GM23338 (cell line): ENCODE results near the gene DACH1. TPM values are rescaled to one million over a fixed set of nuclear protein-coding genes. Genes with fewer than 3 reads are reported as not detected.

Experiments
- ATAC-seq: fragments of 200-7000 bp; cut with Tn5 transposase; 3 replicates; pipeline ENCODE4 v1.9.1; 2020
- DNase-seq: peaks from one replicate; pipeline ENCODE4 v3.0.0-alpha.2; 2015; ENCODE audit warnings: low spot score
- H2AFZ ChIP-seq: fragments of 200-600 bp; sonication (generic); 2 replicates; pipeline ENCODE4 v1.8.0; 2016; ENCODE audit warnings: antibody characterized with exemption, mild to moderate bottlenecking, moderate library complexity
- H3F3A ChIP-seq: fragments of 200-600 bp; sonication (generic); replicated peaks from 2 replicates; pipeline ENCODE4 v1.8.0; 2017; ENCODE audit warnings: antibody characterized with exemption, mixed run types, low read depth
- H3K27ac ChIP-seq: fragments of 200-600 bp; sonication (generic); 2 replicates; pipeline ENCODE4 v1.6.1; 2016; ENCODE audit warnings: low read depth
- H3K27me3 ChIP-seq: fragments of 200-600 bp; sonication (generic); 2 replicates; pipeline ENCODE4 v1.8.0; 2016; ENCODE audit warnings: mild to moderate bottlenecking, mixed run types, moderate library complexity; ENCODE audit not compliant: insufficient read depth
- H3K36me3 ChIP-seq: fragments of 200-600 bp; sonication (generic); 2 replicates; pipeline ENCODE4 v1.8.0; 2016; ENCODE audit warnings: mild to moderate bottlenecking; ENCODE audit not compliant: insufficient read depth
- H3K4me1 ChIP-seq: fragments of 200-600 bp; sonication (generic); 2 replicates; pipeline ENCODE4 v1.8.0; 2016; ENCODE audit warnings: mild to moderate bottlenecking, moderate library complexity; ENCODE audit not compliant: insufficient read depth
- H3K4me2 ChIP-seq: fragments of 200-600 bp; sonication (generic); 2 replicates; pipeline ENCODE4 v1.7.1; 2017; ENCODE audit warnings: mixed run types
- H3K4me3 ChIP-seq: fragments of 200-600 bp; sonication (generic); 2 replicates; pipeline ENCODE4 v1.6.1; 2016; ENCODE audit warnings: mixed run types
- H3K79me2 ChIP-seq: fragments of 200-600 bp; sonication (generic); replicated peaks from 2 replicates; pipeline ENCODE4 v1.8.0; 2017; ENCODE audit warnings: mild to moderate bottlenecking; ENCODE audit not compliant: insufficient read depth
- H3K9me2 ChIP-seq: fragments of 200-600 bp; sonication (generic); 2 replicates; pipeline ENCODE4 v1.8.0; 2017; ENCODE audit not compliant: insufficient read depth
- H4K20me1 ChIP-seq: fragments of 200-600 bp; sonication (generic); replicated peaks from 2 replicates; pipeline ENCODE4 v1.8.0; 2017; ENCODE audit warnings: mild to moderate bottlenecking; ENCODE audit not compliant: insufficient read depth
- H3K27ac Mint-ChIP-seq: 2 replicates; pipeline ENCODE4 v1.8.0; 2020; ENCODE audit warnings: inconsistent platforms, mild to moderate bottlenecking, moderate library complexity, mixed read lengths
- H3K27me3 Mint-ChIP-seq: 3 replicates; pipeline ENCODE4 v1.8.0; 2022; ENCODE audit warnings: low read depth, mild to moderate bottlenecking, moderate library complexity, mixed read lengths, inconsistent platforms; ENCODE audit not compliant: insufficient read depth, poor library complexity
- H3K36me3 Mint-ChIP-seq: 3 replicates; pipeline ENCODE4 v1.8.0; 2021; ENCODE audit warnings: low read depth, mild to moderate bottlenecking, inconsistent platforms, moderate library complexity, mixed read lengths
- H3K4me1 Mint-ChIP-seq: 3 replicates; pipeline ENCODE4 v1.8.0; 2020; ENCODE audit warnings: mild to moderate bottlenecking, inconsistent platforms, mixed read lengths
- H3K4me3 Mint-ChIP-seq: 3 replicates; pipeline ENCODE4 v1.8.0; 2021; ENCODE audit warnings: moderate library complexity, mild to moderate bottlenecking, inconsistent platforms, mixed read lengths
- H3K9me3 Mint-ChIP-seq: 3 replicates; pipeline ENCODE4 v1.8.0; 2020; ENCODE audit warnings: moderate library complexity, mild to moderate bottlenecking, inconsistent platforms, mixed read lengths
- CREB1 ChIP-seq: fragments of 250-450 bp; sonication (Bioruptor Pico); IDR thresholded peaks from 2 replicates; pipeline ENCODE4 v1.5.0; 2020; ENCODE audit warnings: low read depth, mild to moderate bottlenecking, moderate library complexity
- CTCF ChIP-seq, 2 experiments: fragments of 200-600 bp in 1 of 2; sonication (generic) in 1 of 2; conservative IDR thresholded peaks; 2 replicates each; pipeline versions ENCODE4 v1.5.1 to v1.6.1; 2016 to 2017; ENCODE audit warnings: antibody characterized with exemption in 2 of 2, low read depth in 2 of 2, mild to moderate bottlenecking in 2 of 2, moderate library complexity in 1 of 2
- ETS1 ChIP-seq: IDR thresholded peaks from 2 replicates; pipeline ENCODE4 v1.6.1; 2016; ENCODE audit warnings: antibody characterized with exemption
- EZH2 ChIP-seq: fragments of 200-600 bp; sonication (generic); IDR thresholded peaks from one replicate; pipeline ENCODE4 v1.8.0; 2017; ENCODE audit warnings: antibody characterized with exemption, mild to moderate bottlenecking, low read depth; ENCODE audit not compliant: unreplicated experiment
- EZH2phosphoT487 ChIP-seq: fragments of 200-600 bp; sonication (generic); IDR thresholded peaks from one replicate; pipeline ENCODE4 v1.8.1; 2018; ENCODE audit warnings: antibody characterized with exemption; ENCODE audit not compliant: unreplicated experiment
- JUNB ChIP-seq: IDR thresholded peaks from one replicate; pipeline ENCODE4 v1.6.1; 2016; ENCODE audit warnings: antibody characterized with exemption; ENCODE audit not compliant: unreplicated experiment
- NANOG ChIP-seq: IDR thresholded peaks from 2 replicates; pipeline ENCODE4 v1.6.1; 2016; ENCODE audit warnings: antibody characterized with exemption, borderline replicate concordance
- POLR2AphosphoS5 ChIP-seq: IDR thresholded peaks from 2 replicates; pipeline ENCODE4 v1.6.1; 2016; ENCODE audit warnings: antibody characterized with exemption, low read depth
- REST ChIP-seq: IDR thresholded peaks from one replicate; pipeline ENCODE4 v1.6.1; 2018; ENCODE audit warnings: antibody characterized with exemption; ENCODE audit not compliant: unreplicated experiment
- STAT1 ChIP-seq: IDR thresholded peaks from one replicate; pipeline ENCODE4 v1.6.1; 2016; ENCODE audit warnings: antibody characterized with exemption; ENCODE audit not compliant: unreplicated experiment
- ZNF114 ChIP-seq: fragments of 250-450 bp; sonication (Bioruptor Pico); IDR thresholded peaks from 2 replicates; pipeline ENCODE4 v1.5.0; 2020; ENCODE audit warnings: mild to moderate bottlenecking, moderate library complexity
- ZNF331 ChIP-seq: fragments of 250-450 bp; sonication (Bioruptor Pico); IDR thresholded peaks from 2 replicates; pipeline ENCODE4 v1.5.0; 2020; ENCODE audit warnings: low read depth, mild to moderate bottlenecking, moderate library complexity
- ZNF462 ChIP-seq: fragments of 250-450 bp; sonication (Bioruptor Pico); IDR thresholded peaks from 2 replicates; pipeline ENCODE4 v1.5.0; 2020; ENCODE audit warnings: mild to moderate bottlenecking, moderate library complexity
- polyA plus RNA-seq: library from polyadenylated mRNA; unstranded; fragments of >200 nt; fragmentation: Nextera tagmentation; extraction: Ambion mirVana; gene quantifications from 2 replicates; pipeline ENCODE4 v1.2.1, GENCODE V29; 2016
- total RNA-seq: library from RNA; depleted of rRNA; stranded (reverse); fragments of >200 nt; shearing (Covaris generic); gene quantifications from 2 replicates; pipeline ENCODE4 v1.2.3, GENCODE V29; 2014

The DACH1 gene
- total and polyA plus RNA-seq, 2 experiments from 2014 or later: 0.45 to 0.57 TPM

GRCh38 chr13:71722206-71722605, 144.8 kb downstream of the DACH1 start:
- H3K27me3 ChIP-seq: no peaks in the 10 kb centered on the region
- no peak for TF ChIP-seq EZH2phosphoT487
- no peak for TF ChIP-seq ZNF114 (CRISPR knock-in tag)
- no peak for TF ChIP-seq EZH2
- TF ChIP-seq ETS1: no peak
- no peak for TF ChIP-seq REST
- TF ChIP-seq JUNB: no peak
- TF ChIP-seq POLR2AphosphoS5: no peak
- TF ChIP-seq CTCF (conservative IDR thresholded peaks at IDR 0.05; ENCODE audit: low read depth in 2 of 2): no peak
- TF ChIP-seq STAT1: no peak
- no peak for TF ChIP-seq ZNF462
- no peak for TF ChIP-seq CREB1 (CRISPR knock-in tag)
- TF ChIP-seq ZNF331: no peak
- no peak for TF ChIP-seq NANOG
- no peak overlapping the region for H3K4me2 ChIP-seq
- no peak for ATAC-seq
- H3F3A ChIP-seq: no peaks in the 10 kb centered on the region
- no peak overlapping the region for H3K27ac ChIP-seq
- no peaks in the 10 kb centered on the region for H3K36me3 ChIP-seq
- no peaks in the 10 kb centered on the region for H3K36me3 Mint-ChIP-seq
- H3K27me3 Mint-ChIP-seq: no peaks in the 10 kb centered on the region
- H3K9me3 Mint-ChIP-seq: no peaks in the 10 kb centered on the region
- H3K4me3 Mint-ChIP-seq: no peak overlapping the region
- no peak overlapping the region for H2AFZ ChIP-seq
- H3K27ac Mint-ChIP-seq: no peak overlapping the region
- peaks cover 13% of the 10 kb centered on the region for H3K4me1 Mint-ChIP-seq
- H3K9me2 ChIP-seq: no peaks in the 10 kb centered on the region
- DNase-seq: no peak
- H3K4me3 ChIP-seq: no peak overlapping the region
- no peaks in the 10 kb centered on the region for H3K79me2 ChIP-seq
- H4K20me1 ChIP-seq: no peaks in the 10 kb centered on the region
- peaks cover 11% of the 10 kb centered on the region; the same call in 1 of the 2 replicates for H3K4me1 ChIP-seq
